Measurements from ENCODE around the gene TPTE2.
"Not testable (repeated sequence)": the region's sequence is repeated elsewhere in the genome, so short reads cannot be mapped to it uniquely, and the experiment has no call there.

DNA sequence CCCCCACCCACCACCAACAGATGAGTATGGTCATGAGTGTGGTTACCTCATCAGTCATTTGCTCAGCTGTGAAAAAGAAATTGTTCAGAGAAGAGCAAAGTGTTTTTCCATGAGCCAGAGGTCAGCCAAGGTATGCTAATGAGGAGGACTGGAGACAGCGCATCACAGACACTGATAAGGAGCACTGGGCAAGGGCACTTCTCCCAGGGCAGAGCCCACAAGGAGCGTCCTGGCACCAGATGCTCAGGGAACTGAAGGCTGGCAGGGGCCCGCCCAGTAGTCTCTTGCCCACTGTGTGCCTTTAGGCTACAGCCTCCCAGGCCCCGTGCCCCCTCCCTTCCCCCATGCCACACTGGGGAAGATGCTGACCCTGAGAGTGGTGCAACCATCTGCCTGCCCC lies 148.8 kb downstream of the TPTE2 start:
- TF ChIP-seq, protein P1, sequence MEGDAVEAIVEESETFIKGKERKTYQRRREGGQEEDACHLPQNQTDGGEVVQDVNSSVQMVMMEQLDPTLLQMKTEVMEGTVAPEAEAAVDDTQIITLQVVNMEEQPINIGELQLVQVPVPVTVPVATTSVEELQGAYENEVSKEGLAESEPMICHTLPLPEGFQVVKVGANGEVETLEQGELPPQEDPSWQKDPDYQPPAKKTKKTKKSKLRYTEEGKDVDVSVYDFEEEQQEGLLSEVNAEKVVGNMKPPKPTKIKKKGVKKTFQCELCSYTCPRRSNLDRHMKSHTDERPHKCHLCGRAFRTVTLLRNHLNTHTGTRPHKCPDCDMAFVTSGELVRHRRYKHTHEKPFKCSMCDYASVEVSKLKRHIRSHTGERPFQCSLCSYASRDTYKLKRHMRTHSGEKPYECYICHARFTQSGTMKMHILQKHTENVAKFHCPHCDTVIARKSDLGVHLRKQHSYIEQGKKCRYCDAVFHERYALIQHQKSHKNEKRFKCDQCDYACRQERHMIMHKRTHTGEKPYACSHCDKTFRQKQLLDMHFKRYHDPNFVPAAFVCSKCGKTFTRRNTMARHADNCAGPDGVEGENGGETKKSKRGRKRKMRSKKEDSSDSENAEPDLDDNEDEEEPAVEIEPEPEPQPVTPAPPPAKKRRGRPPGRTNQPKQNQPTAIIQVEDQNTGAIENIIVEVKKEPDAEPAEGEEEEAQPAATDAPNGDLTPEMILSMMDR (IDR thresholded peaks at IDR 0.05; ENCODE audit: low read depth, low read length, missing input control), result not testable (repeated sequence)
- not testable (repeated sequence) for TF ChIP-seq SP1, ZBTB33, RAD21, REST (IDR thresholded peaks at IDR 0.05)
- TF ChIP-seq, protein P2, sequence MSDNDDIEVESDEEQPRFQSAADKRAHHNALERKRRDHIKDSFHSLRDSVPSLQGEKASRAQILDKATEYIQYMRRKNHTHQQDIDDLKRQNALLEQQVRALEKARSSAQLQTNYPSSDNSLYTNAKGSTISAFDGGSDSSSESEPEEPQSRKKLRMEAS (IDR thresholded peaks at IDR 0.05), result not testable (repeated sequence)
- TF ChIP-seq, protein P3, sequence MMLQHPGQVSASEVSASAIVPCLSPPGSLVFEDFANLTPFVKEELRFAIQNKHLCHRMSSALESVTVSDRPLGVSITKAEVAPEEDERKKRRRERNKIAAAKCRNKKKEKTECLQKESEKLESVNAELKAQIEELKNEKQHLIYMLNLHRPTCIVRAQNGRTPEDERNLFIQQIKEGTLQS (IDR thresholded peaks at IDR 0.05), result not testable (repeated sequence)

Measured in liver (tissue), 3 donors.